CD14-positive monocyte (primary cell): ENCODE results near the gene PRR30. TPM values are rescaled to one million over a fixed set of nuclear protein-coding genes. Genes with fewer than 3 reads are reported as not detected.

ENCODE experiments used
- DNase-seq, 3 donors: peaks; one replicate each; pipeline ENCODE4 v3.0.0-alpha.2; 2011 to 2022
- H2AFZ ChIP-seq: 2 replicates; pipeline ENCODE4 v1.6.0; 2012; ENCODE audit warnings: mild to moderate bottlenecking, low read depth, low read length, inconsistent platforms; ENCODE audit not compliant: insufficient read depth, poor library complexity, severe bottlenecking
- H3K27ac ChIP-seq, 2 donors: 1 replicate in 1 of 2; 2 replicates in 1 of 2; pipeline ENCODE4 v1.5.1; 2012 to 2013; ENCODE audit warnings: low read length in 2 of 2, control low read depth in 1 of 2, inconsistent platforms in 1 of 2, low read depth in 1 of 2, mild to moderate bottlenecking in 1 of 2
- H3K27me3 ChIP-seq, 2 donors: one replicate each; pipeline versions ENCODE4 v1.6.0 to v1.6.1; 2011 to 2013; ENCODE audit warnings: low read length in 2 of 2; ENCODE audit not compliant: control insufficient read depth in 2 of 2, insufficient read depth in 2 of 2
- H3K36me3 ChIP-seq, 2 donors: replicated peaks in 1 of 2; 1 replicate in 1 of 2; 2 replicates in 1 of 2; pipeline versions ENCODE4 v1.5.1 to v1.6.1; 2012 to 2013; ENCODE audit warnings: low read length in 2 of 2, control low read depth in 1 of 2, inconsistent platforms in 1 of 2, mild to moderate bottlenecking in 1 of 2; ENCODE audit not compliant: insufficient read depth in 2 of 2, control insufficient read depth in 1 of 2
- H3K4me1 ChIP-seq, 2 donors: 1 replicate in 1 of 2; 2 replicates in 1 of 2; pipeline versions ENCODE4 v1.5.1 to v1.6.1; 2012 to 2013; ENCODE audit warnings: low read length in 2 of 2, control low read depth in 1 of 2, inconsistent platforms in 1 of 2, mild to moderate bottlenecking in 1 of 2, moderate library complexity in 1 of 2; ENCODE audit not compliant: insufficient read depth in 2 of 2, control insufficient read depth in 1 of 2
- H3K4me2 ChIP-seq: replicated peaks from 2 replicates; pipeline ENCODE3; 2012; ENCODE audit warnings: low read length, moderate library complexity, mild to moderate bottlenecking; ENCODE audit not compliant: poor library complexity, severe bottlenecking; ENCODE audit errors: extremely low read depth
- H3K4me3 ChIP-seq, 3 experiments: fragments of 200-600 bp in 1 of 3; sonication (generic) in 1 of 3; replicated peaks in 1 of 3; 1 replicate in 2 of 3; 2 replicates in 1 of 3; pipeline ENCODE4 v1.5.1; 2011 to 2013; ENCODE audit warnings: low read length in 3 of 3, mild to moderate bottlenecking in 3 of 3, control low read depth in 2 of 3, low read depth in 2 of 3, inconsistent platforms in 1 of 3, moderate library complexity in 1 of 3
- H3K79me2 ChIP-seq: 2 replicates; pipeline ENCODE4 v1.6.0; 2012; ENCODE audit warnings: mild to moderate bottlenecking, control low read depth, inconsistent platforms, low read length, moderate library complexity; ENCODE audit not compliant: insufficient read depth
- H3K9ac ChIP-seq: 2 replicates; pipeline ENCODE4 v1.6.0; 2017; ENCODE audit warnings: low read length, mild to moderate bottlenecking; ENCODE audit not compliant: insufficient read depth, poor library complexity, severe bottlenecking
- H3K9me3 ChIP-seq, 2 donors: replicated peaks in 1 of 2; 1 replicate in 1 of 2; 2 replicates in 1 of 2; pipeline versions ENCODE4 v1.5.1 to v1.6.1; 2012 to 2013; ENCODE audit warnings: low read length in 2 of 2, control low read depth in 1 of 2; ENCODE audit not compliant: control insufficient read depth in 1 of 2, insufficient read depth in 1 of 2
- H4K20me1 ChIP-seq: 2 replicates; pipeline ENCODE4 v1.6.0; 2012; ENCODE audit warnings: mild to moderate bottlenecking, low read length, control low read depth, moderate library complexity; ENCODE audit not compliant: insufficient read depth
- H3K27ac Mint-ChIP-seq, 7 donors: one replicate each; pipeline ENCODE4 v1.8.0; 2020; ENCODE audit warnings: mild to moderate bottlenecking in 7 of 7, mixed read lengths in 7 of 7, moderate library complexity in 6 of 7, inconsistent platforms in 2 of 7
- H3K27me3 Mint-ChIP-seq, 3 donors: one replicate each; pipeline ENCODE4 v1.8.0; 2021 to 2022; ENCODE audit warnings: low read depth in 3 of 3, mild to moderate bottlenecking in 3 of 3, mixed read lengths in 3 of 3, moderate library complexity in 3 of 3, inconsistent platforms in 1 of 3
- H3K36me3 Mint-ChIP-seq, 2 donors: one replicate each; pipeline ENCODE4 v1.8.0; 2020; ENCODE audit warnings: mixed read lengths in 2 of 2, inconsistent platforms in 1 of 2, mild to moderate bottlenecking in 1 of 2
- H3K4me1 Mint-ChIP-seq: one replicate; pipeline ENCODE4 v1.8.0; 2020; ENCODE audit warnings: mild to moderate bottlenecking, mixed read lengths
- H3K4me3 Mint-ChIP-seq, 2 donors: one replicate each; pipeline ENCODE4 v1.8.0; 2020; ENCODE audit warnings: mild to moderate bottlenecking in 2 of 2, mixed read lengths in 2 of 2, moderate library complexity in 1 of 2
- H3K9me3 Mint-ChIP-seq, 7 donors: one replicate each; pipeline ENCODE4 v1.8.0; 2020 to 2022; ENCODE audit warnings: mixed read lengths in 7 of 7, mild to moderate bottlenecking in 6 of 7, moderate library complexity in 6 of 7, inconsistent platforms in 2 of 7
- WGBS: methylation state at CpG from one replicate; pipeline ENCODE4 v1.1.5; 2013; ENCODE audit warnings: missing lambda C conversion rate; ENCODE audit not compliant: insufficient coverage; 5-methylcytosine and 5-hydroxymethylcytosine counted together
- intact Hi-C, 2 donors: fragments of 100-400 bp; cut with micrococcal nuclease; formaldehyde crosslinking; loops; one replicate each; pipeline versions ENCODE4 v1.15.0 to v1.15.1; 2023
- polyA plus RNA-seq, 3 donors: library from polyadenylated mRNA; depleted of rRNA in 1 of 3; unstranded in 2 of 3; stranded (reverse) in 1 of 3; fragments of 300-500 nt in 2 of 3; fragments of >200 nt in 1 of 3; fragmentation: Illumina TruSeq in 2 of 3; gene quantifications; 1 replicate in 2 of 3; 2 replicates in 1 of 3; pipeline ENCODE4 v1.2.3, GENCODE V29; 2012 to 2021
- TF ChIP-seq, protein P1 (sequence below): fragments of 200-600 bp; IDR thresholded peaks from one replicate; pipeline ENCODE4 v1.8.0; 2022; ENCODE audit warnings: antibody characterized with exemption, mild to moderate bottlenecking

PRR30 gene
- polyA plus RNA-seq, 3 donors, result not detected

DNA sequence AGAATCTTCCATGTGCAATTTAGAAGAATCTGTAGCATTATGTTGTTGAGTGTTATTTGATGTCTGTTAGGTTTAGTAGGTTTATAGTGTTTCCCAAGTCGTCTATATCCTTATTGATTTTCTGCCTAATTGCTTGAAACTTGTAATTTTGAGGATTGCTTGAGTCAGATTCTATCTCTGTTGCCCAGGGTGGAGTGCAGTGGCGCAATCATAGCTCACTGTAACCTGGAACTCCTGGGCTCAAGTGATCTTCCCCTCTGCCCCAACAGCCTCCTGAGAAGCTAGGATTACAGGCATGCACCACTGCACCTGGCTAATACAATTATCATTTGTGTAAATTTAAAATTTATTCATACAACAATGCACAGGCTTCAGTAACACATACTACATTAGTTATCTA is 6.5 kb upstream of the PRR30 start:
- no peak overlapping the region for H3K4me2 ChIP-seq
- TF ChIP-seq, protein P1, sequence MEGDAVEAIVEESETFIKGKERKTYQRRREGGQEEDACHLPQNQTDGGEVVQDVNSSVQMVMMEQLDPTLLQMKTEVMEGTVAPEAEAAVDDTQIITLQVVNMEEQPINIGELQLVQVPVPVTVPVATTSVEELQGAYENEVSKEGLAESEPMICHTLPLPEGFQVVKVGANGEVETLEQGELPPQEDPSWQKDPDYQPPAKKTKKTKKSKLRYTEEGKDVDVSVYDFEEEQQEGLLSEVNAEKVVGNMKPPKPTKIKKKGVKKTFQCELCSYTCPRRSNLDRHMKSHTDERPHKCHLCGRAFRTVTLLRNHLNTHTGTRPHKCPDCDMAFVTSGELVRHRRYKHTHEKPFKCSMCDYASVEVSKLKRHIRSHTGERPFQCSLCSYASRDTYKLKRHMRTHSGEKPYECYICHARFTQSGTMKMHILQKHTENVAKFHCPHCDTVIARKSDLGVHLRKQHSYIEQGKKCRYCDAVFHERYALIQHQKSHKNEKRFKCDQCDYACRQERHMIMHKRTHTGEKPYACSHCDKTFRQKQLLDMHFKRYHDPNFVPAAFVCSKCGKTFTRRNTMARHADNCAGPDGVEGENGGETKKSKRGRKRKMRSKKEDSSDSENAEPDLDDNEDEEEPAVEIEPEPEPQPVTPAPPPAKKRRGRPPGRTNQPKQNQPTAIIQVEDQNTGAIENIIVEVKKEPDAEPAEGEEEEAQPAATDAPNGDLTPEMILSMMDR, result no peak
- no peak overlapping the region for H3K27ac ChIP-seq
- no peak overlapping the region for H3K9ac ChIP-seq
- Mint-ChIP-seq H3K9me3 (peaks cover 0 to 2% (median 0%) of the 10 kb centered on the region in 7 donors), H3K4me1 (no peaks in the 10 kb centered on the region), H3K4me3 (no peak overlapping the region), H3K27ac (no peak overlapping the region), H3K36me3 (no peaks in the 10 kb centered on the region), H3K27me3 (peaks cover 0 to 20% (median 19%) of the 10 kb centered on the region in 3 donors)
- H3K9me3 ChIP-seq, result no peaks in the 10 kb centered on the region
- H3K36me3 ChIP-seq, result no peaks in the 10 kb centered on the region
- intact Hi-C loops, result no loop called here
- no peaks in the 10 kb centered on the region for H3K4me1 ChIP-seq
- no peak for DNase-seq
- H2AFZ ChIP-seq, result no peak overlapping the region
- H3K27me3 ChIP-seq, result peaks cover 0 to 4% of the 10 kb centered on the region in 2 donors
- no peaks in the 10 kb centered on the region for H3K79me2 ChIP-seq
- no peaks in the 10 kb centered on the region for H4K20me1 ChIP-seq
- 60% methylated on average over 1 of the region's 2 CpGs for WGBS
- H3K4me3 ChIP-seq, result no peak overlapping the region

DNA sequence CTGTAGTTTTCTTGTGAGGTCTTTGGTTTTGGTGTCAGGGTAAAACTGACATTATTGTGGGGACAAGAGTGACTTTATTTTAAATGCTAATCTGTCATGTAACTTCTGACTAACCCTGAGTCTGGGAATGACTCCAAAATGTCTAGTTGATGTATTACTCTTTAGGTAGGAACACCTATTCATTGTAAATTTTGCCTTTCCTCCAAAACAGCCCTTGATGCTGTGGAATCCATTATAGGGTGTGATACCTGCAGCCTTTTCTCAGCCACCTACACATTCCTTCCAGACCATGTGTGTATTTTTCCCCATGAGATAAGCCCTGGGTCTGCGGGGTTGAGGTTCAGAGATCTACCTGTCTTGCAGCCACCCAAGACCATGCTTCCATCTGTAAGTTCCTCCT is 4.1 kb upstream of the PRR30 start:
- no peak overlapping the region for H3K4me2 ChIP-seq
- Mint-ChIP-seq H3K4me3 (no peak overlapping the region), H3K4me1 (no peaks in the 10 kb centered on the region), H3K27me3 (peaks cover 3 to 22% (median 21%) of the 10 kb centered on the region in 3 donors), H3K36me3 (no peaks in the 10 kb centered on the region), H3K27ac (no peak overlapping the region), H3K9me3 (peaks cover 0 to 2% (median 0%) of the 10 kb centered on the region in 7 donors)
- H2AFZ ChIP-seq, result no peak overlapping the region
- no peak overlapping the region for H3K9ac ChIP-seq
- no peaks in the 10 kb centered on the region for H3K4me1 ChIP-seq
- no peaks in the 10 kb centered on the region for H3K79me2 ChIP-seq
- no peaks in the 10 kb centered on the region for H4K20me1 ChIP-seq
- intact Hi-C loops, result no loop called here
- DNase-seq, result no peak
- H3K36me3 ChIP-seq, result no peaks in the 10 kb centered on the region
- TF ChIP-seq, protein P1, result no peak
- no peak overlapping the region for H3K4me3 ChIP-seq
- no peaks in the 10 kb centered on the region for H3K9me3 ChIP-seq
- WGBS, result 100% methylated on average over 1 of the region's 1 CpG
- H3K27ac ChIP-seq, result no peak overlapping the region
- H3K27me3 ChIP-seq, result peaks cover 0 to 4% of the 10 kb centered on the region in 2 donors
